GM12874 (cell line): Measurements from ENCODE around the gene SLC25A42.
A peak's percentile ranks its signal among the peaks of the same experiment; 100 is the strongest.

Experiments used
- TF ChIP-seq, protein P1 (sequence below): IDR thresholded peaks from 2 replicates; pipeline ENCODE4 v1.5.1; 2011; ENCODE audit warnings: low read depth, mild to moderate bottlenecking, control low read depth, low read length, moderate library complexity; ENCODE audit not compliant: insufficient read depth

SLC25A42 gene

DNA sequence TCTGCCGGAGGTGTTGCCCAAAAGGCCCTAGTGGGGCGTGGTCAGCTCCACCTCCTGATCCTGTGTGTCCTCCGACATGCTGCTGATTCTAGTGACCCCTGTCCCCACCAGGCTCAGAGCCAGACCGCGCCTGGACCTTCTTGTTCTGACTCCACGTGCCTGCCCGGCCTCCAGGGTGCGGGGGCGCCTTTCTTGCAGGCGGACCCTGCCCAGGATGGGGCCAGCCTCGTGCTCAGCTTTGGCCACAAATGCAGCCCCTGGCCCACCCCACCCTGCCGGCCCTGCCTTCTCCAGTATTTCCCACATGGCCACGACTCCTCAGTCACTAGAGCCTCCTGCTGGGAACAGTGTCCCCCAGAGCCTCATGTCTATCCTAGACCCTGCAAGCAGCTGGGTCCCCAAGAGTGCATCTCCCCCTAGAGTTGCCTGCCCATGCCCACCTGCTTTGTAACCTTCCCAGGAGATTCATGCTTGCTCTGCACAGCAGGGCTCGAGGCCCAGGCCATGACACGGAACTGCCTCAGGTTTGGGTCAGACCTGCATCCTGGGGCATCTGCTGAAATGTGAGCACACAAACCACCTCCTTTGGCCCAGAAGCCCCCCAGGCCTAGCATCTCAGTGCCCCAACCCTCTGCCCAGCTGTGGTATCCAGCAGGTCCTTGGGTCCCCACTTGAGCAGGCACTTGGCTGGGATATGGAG is 47.5 kb downstream of the SLC25A42 start:
- TF ChIP-seq, protein P1, sequence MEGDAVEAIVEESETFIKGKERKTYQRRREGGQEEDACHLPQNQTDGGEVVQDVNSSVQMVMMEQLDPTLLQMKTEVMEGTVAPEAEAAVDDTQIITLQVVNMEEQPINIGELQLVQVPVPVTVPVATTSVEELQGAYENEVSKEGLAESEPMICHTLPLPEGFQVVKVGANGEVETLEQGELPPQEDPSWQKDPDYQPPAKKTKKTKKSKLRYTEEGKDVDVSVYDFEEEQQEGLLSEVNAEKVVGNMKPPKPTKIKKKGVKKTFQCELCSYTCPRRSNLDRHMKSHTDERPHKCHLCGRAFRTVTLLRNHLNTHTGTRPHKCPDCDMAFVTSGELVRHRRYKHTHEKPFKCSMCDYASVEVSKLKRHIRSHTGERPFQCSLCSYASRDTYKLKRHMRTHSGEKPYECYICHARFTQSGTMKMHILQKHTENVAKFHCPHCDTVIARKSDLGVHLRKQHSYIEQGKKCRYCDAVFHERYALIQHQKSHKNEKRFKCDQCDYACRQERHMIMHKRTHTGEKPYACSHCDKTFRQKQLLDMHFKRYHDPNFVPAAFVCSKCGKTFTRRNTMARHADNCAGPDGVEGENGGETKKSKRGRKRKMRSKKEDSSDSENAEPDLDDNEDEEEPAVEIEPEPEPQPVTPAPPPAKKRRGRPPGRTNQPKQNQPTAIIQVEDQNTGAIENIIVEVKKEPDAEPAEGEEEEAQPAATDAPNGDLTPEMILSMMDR, result no peak

DNA sequence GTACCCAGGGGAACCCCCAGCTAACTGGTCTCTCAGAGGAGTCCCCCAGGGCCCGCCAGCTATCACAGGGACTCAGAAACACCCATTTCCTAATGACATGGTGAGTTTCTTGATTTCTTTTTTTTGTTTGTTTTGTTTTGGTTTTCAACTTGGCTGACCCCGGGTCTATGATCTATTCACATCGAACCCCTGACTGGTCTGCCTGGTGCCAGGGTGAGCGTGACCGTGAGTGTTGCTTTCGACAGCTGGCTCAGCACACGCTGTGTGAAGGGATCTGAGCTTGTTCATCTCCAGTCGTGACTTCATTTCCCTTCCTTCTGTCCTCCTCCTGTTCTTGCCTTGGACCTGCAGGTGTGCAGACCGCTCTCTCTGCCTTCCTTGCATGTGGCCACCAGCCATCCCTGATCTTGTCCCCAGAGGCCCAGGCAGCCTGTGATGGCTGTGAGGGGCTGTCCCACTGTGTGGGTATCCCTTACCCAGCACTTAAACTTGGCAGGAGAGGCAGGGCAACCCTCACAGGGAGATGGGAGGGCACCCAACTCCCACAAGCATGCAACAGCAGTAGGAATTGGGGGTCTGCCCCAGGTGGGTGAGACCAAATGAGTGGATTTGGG is 48.3 kb downstream of the SLC25A42 start:
- TF ChIP-seq, protein P1, result no peak

DNA sequence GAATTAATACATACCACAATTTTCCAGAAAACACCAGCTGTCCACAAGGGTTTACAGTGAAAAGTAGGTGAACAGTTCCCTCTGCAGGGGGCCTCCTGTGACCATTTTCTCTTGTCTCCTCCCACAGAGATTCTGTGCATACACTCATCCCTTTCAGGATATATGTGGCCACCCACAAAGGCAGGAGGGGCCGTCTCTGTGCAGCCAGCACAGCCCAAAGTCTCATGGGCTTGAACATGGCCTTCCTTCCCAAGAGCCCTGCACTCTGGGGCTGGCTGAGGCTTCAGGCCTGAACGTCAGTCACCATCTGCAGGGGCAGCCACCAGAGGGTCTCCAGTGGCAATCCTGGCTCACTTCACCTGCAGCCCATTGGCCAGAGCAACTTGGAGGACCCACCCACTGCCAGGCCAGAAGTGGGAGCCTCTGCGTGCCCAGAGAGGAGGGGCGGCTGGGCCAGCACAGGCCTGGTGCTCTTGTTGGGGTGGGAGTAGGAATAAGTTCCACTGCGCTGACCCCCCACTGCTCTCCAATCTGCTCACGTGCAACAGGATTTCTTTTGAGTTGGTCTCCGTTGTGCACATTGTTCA is 49.3 kb downstream of the SLC25A42 start:
- TF ChIP-seq, protein P1, result no peak

DNA sequence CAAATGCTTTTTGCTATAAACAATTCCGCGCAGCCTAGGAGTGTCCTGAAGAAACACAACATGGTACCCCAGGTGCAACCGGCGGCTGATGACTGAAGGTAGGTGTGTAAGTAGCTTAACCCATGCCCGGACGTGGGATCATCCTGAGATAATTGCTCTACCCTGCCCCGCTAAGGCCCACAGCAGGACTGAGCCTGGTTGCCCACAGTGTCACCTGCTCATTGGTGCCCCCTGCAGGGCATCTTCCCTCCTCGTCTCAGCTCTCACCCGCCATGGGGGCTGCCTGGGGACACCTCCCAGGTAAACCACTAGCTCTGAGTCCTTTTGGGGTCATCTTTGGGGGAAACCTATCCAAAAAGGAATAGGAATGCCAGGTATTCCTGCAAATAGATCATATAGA is 52.2 kb downstream of the SLC25A42 start:
- TF ChIP-seq, protein P1, result peak; percentile 78

DNA sequence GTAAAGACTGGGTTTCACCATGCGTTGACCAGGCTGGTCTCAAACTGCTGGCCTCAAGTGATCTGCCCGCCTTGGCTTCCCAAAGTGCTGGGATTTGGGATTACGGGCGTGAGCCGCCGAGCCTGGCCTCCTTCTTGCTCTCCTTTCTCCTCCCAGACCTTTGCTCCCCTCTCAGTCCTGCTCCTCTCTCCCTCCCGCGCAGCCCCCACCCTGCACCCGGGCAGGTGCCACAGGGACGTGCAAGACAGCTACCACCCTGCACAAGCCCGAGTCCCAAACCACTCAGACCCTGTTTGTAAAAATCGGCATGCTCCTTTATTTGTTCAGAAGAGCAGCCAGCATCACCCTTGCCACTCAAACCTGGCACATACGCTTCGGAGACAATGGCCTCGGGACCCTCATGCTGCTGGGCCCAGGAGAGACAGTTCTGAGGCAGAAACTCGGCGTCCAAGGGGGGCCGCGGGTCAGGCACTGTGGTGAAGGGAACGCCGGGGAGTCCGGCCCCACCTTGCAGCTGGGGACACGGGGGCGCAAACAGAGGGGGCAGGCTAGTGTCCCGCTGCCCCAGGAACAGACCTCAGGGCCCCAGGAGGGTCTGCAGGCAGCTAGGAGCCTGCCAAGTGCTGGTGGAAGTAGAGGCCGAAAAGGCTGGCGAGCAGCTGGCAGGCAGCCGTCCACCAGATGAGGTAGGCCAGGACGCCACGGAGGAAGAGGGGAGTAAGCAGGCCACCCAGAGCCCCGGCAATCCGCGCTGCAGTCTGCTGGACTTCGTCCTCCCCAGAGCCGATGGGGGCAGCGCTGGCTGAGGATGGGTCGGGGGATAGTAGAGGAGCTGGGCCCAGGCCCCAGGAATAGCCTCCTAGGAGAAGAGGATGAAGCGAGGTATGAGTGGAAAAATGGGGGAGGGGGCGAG is 55.8 kb downstream of the SLC25A42 start:
- TF ChIP-seq, protein P1, result no peak

DNA sequence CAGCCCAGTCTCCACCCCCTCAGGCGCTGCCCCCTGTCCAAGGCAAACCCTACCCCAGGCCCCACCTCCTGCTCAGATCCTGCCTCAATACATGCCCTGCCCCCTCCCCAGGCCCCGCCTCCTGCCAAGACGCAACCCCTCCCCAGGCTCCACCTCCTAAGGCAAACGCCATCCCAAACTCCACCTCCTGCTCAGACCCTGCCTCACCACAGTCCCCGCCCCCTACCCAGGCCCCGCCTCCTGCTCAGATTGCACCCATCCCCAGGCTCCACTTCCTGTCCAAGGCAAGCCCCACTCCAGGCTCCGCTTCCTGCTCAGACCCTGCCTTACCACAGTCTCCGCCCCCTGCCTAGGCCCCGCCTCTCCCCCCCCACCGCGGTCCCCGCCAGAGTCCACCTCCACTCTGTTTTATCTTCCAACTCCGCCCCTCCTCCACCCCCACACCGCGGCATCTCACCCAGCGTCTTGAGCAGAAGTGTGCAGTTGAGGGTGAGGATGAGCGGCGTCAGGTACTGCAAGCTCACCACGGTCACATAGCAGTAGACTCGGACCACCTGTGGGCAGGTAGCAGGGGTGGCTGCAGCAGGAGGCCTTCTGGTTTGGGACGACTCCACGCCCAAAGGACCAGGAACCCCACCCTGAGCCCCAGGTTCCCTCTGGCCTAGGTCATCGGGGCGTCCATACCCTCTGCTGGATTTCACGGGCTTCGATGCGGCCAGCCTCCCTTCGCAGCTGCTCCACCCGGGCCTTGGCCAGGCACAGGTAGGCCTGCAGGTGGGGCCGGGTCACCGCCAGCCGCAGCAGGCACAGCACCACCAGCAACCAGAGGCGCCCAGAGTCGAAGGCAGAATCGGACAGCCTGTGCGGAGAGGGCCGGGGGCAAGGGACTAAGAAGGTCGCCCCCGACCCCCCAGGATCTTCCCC is 56.8 kb downstream of the SLC25A42 start:
- TF ChIP-seq, protein P1, result no peak
